Heart left ventricle (tissue), 16 donors: ENCODE data around the gene METTL22. TPM values are rescaled to one million over a fixed set of nuclear protein-coding genes. Genes with fewer than 3 reads are reported as not detected.
"Not testable (repeated sequence)": the region's sequence is repeated elsewhere in the genome, so short reads cannot be mapped to it uniquely, and the experiment has no call there.

Experiments
- ATAC-seq, 4 donors: fragments of 200-7000 bp; cut with Tn5 transposase; one replicate each; pipeline ENCODE4 v1.9.1; 2020 to 2022; ENCODE audit warnings: moderate library complexity in 4 of 4, mild to moderate bottlenecking in 3 of 4, moderate number of reproducible peaks in 1 of 4
- DNase-seq, 5 donors: peaks; one replicate each; pipeline ENCODE4 v3.0.0-alpha.2; 2020
- H3K27ac ChIP-seq, 12 donors: fragments of 200-600 bp; sonication (generic) in 4 of 12; one replicate each; pipeline versions ENCODE4 v1.5.0 to v1.8.0; 2016 to 2022; ENCODE audit warnings: mild to moderate bottlenecking in 2 of 12
- H3K27me3 ChIP-seq, 9 donors: fragments of 200-600 bp; sonication (generic) in 2 of 9; one replicate each; pipeline versions ENCODE4 v1.5.1 to v1.8.0; 2016 to 2022; ENCODE audit warnings: mild to moderate bottlenecking in 3 of 9
- H3K36me3 ChIP-seq, 9 donors: fragments of 200-600 bp; sonication (generic) in 2 of 9; one replicate each; pipeline versions ENCODE4 v1.5.0 to v1.8.0; 2018 to 2022; ENCODE audit warnings: mild to moderate bottlenecking in 2 of 9
- H3K4me1 ChIP-seq, 12 donors: fragments of 200-600 bp; sonication (generic) in 4 of 12; one replicate each; pipeline versions ENCODE4 v1.5.0 to v1.8.0; 2016 to 2022; ENCODE audit warnings: mild to moderate bottlenecking in 3 of 12
- H3K4me3 ChIP-seq, 12 donors: fragments of 200-600 bp; sonication (generic) in 4 of 12; one replicate each; pipeline versions ENCODE4 v1.5.0 to v1.8.0; 2017 to 2022; ENCODE audit warnings: mild to moderate bottlenecking in 9 of 12, moderate library complexity in 4 of 12
- H3K9me3 ChIP-seq, 12 donors: fragments of 200-600 bp; sonication (generic) in 4 of 12; one replicate each; pipeline versions ENCODE4 v1.5.0 to v1.8.0; 2016 to 2022; ENCODE audit warnings: mild to moderate bottlenecking in 1 of 12
- CTCF ChIP-seq, 12 donors: fragments of 200-600 bp; sonication (generic) in 4 of 12; IDR thresholded peaks; one replicate each; pipeline versions ENCODE4 v1.5.0 to v1.8.0; 2018 to 2022; ENCODE audit warnings: antibody characterized with exemption in 12 of 12, mild to moderate bottlenecking in 5 of 12
- POLR2A ChIP-seq, 2 donors: fragments of 450-650 bp; IDR thresholded peaks; one replicate each; pipeline ENCODE4 v1.6.1; 2017; ENCODE audit warnings: antibody characterized with exemption in 2 of 2, mild to moderate bottlenecking in 2 of 2, moderate library complexity in 2 of 2
- whole genome bisulfite sequencing, 4 donors: extraction: QIAGEN DNeasy Blood & Tissue Kit in 2 of 4; methylation state at CpG; one replicate each; pipeline versions ENCODE4 v1.1.5 to v1.1.7; 2013 to 2018; 5-methylcytosine and 5-hydroxymethylcytosine counted together
- intact Hi-C, 10 donors: fragments of 100-400 bp; cut with DNase I; formaldehyde crosslinking; loops; one replicate each; pipeline versions ENCODE4 v1.11.1 to v1.14.2; 2022
- polyA plus RNA-seq, 2 donors: library from polyadenylated mRNA; stranded (reverse); fragments of 200-250 nt; gene quantifications; one replicate each; pipeline ENCODE4 v1.2.3, GENCODE V29; 2013
- total RNA-seq, 9 donors: library from RNA; depleted of rRNA in 2 of 9; stranded (reverse); fragments of >200 nt in 2 of 9; fragmentation: NEBNext Ultra II Directional in 3 of 9; extraction: Animal tissue kit (Norgen Biotek cat#: 25700) in 3 of 9; gene quantifications; one replicate each; pipeline versions ENCODE4 v1.1.0 to v1.2.4, GENCODE V29; 2016 to 2023
- donor health status: ischemic (EF 13 %, LVEDD 7.1; RV severe dilation, severe dysfunction).
- donor health status: healthy with polysubstance abuse.
- donor health status: DM: no; HTN: yes; CAD: no.
- donor health status: DM: no; HTN: no; CAD: no.
- donor health status: ischemic (EF 25% LVEDD 6.9; RV normal size, moderate dysfunction).
- donor health status: ischemic (EF 25% LVEDD 5.7; RV mildly dilated, moderate dysfunction).
- donor health status: healthy.
- donor health status: DM: yes; HTN: yes; CAD: no.
- donor health status: ischemic (EF 35%, LVEDD 5.7; RV mildly dilated, moderate dysfunction).
- donor health status: nonischemic (EF 11% LVEDD 7.7; RV severe dilation, severe dysfunction).
- donor health status: DM: yes; HTN: yes; CAD: no.
- donor health status: PGD.
- donor health status: ischemic (EF 29% LVEDD 5.4; RV normal size, mild dysfunction).
- donor health status: nonischemic (EF 23%, LVEDD 6.1; RV moderate dilation, normal function).

The METTL22 gene
- total and polyA plus RNA-seq, 11 donors: 15.3 to 80.3 (median 34.0) TPM

GRCh38 chr16:8649829-8650554, 28.5 kb downstream of the METTL22 start:
- intact Hi-C loops: loop anchor here in 2 of 10 donors (10.0 kb wide), 2 partner anchors 65 to 355 kb away; no protein-coding TSS in a partner anchor
- Histone ChIP-seq H3K4me1 (no peaks in the 10 kb centered on the region), H3K4me3 (no peak overlapping the region), H3K27me3 (no peaks in the 10 kb centered on the region), H3K27ac (no peak overlapping the region), H3K9me3 (no peaks in the 10 kb centered on the region), H3K36me3 (peaks cover 0 to 40% (median 32%) of the 10 kb centered on the region in 9 donors)
- ATAC-seq (no peak), DNase-seq (no peak)
- TF ChIP-seq POLR2A (IDR thresholded peaks at IDR 0.05): no peak
- no peak for TF ChIP-seq CTCF (IDR thresholded peaks at IDR 0.05)
- WGBS, 4 donors: 75 to 82% (median 78%) methylated on average over 8 of the region's 8 CpGs

DNA sequence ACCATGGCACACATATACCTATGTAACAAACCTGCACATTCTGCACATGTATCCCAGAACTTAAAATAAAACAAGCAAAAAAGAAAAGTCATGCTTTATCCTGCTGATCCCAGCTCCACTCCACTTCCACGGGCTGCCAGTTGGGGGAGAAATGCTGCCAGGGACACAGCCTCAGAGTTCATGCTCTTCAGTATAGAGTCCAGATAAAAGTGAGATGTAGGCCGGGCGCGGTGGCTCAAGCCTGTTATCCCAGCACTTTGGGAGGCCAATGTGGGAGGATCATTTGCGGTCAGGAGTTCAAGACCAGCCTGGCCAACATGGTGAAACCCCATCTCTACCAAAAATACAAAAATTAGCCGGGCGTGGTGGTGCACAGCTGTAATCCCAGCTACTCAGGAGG, 30.5 kb downstream of the METTL22 start:
- not testable (repeated sequence) for H3K4me3 ChIP-seq, DNase-seq, H3K9me3 ChIP-seq, H3K27ac ChIP-seq, ATAC-seq, H3K4me1 ChIP-seq, H3K27me3 ChIP-seq
- peaks cover 0 to 20% (median 13%) of the 10 kb centered on the region in 9 donors for H3K36me3 ChIP-seq
- TF ChIP-seq CTCF (IDR thresholded peaks at IDR 0.05): peak in 4 of 12 donors; percentile 6 to 21 (median 13)
- intact Hi-C loops: loop anchor here in 2 of 10 donors (10.0 kb wide), 2 partner anchors 63 to 353 kb away; no protein-coding TSS in a partner anchor
- 60 to 76% (median 66%) methylated on average over 6 to 7 of the region's 7 CpGs for WGBS, 4 donors

- peak in 1 of 4 donors; percentile 45 for ATAC-seq
Observed at GRCh38 chr16:8655184-8655717, 33.8 kb downstream of the METTL22 start.

More at GRCh38 chr16:8655184-8655717, 33.8 kb downstream of the METTL22 start:
- no peak for DNase-seq
- H3K36me3 ChIP-seq: no peaks in the 10 kb centered on the region
- intact Hi-C loops: loop anchor here in 3 of 10 donors (5.0 to 10.0 kb wide), 3 partner anchors 60 to 350 kb away; no protein-coding TSS in a partner anchor
- H3K9me3 ChIP-seq: no peaks in the 10 kb centered on the region
- H3K27ac ChIP-seq: no peak overlapping the region
- no peaks in the 10 kb centered on the region for H3K27me3 ChIP-seq
- TF ChIP-seq CTCF (IDR thresholded peaks at IDR 0.05): peak in 6 of 12 donors; percentile 8 to 33 (median 19)
- TF ChIP-seq POLR2A (IDR thresholded peaks at IDR 0.05): no peak
- H3K4me3 ChIP-seq: no peak overlapping the region
- no peaks in the 10 kb centered on the region for H3K4me1 ChIP-seq
- WGBS, 4 donors: 80 to 100% (median 89%) methylated on average over 1 of the region's 1 CpG
